ENCODE data around the gene SLC8A3.
"Not testable (repeated sequence)": the region's sequence is repeated elsewhere in the genome, so short reads cannot be mapped to it uniquely, and the experiment has no call there.

SLC8A3 gene

GRCh38 chr14:70188659-70189455, at the start of gene SLC8A3:
Gene SLC8A3, minus strand, starts transcription at chr14:70188951. Its CDS starts 20,529 bp downstream, at chr14:70168422.
- no peak for DNase-seq (ENCODE audit: low read depth in 2 of 2)

GRCh38 chr14:70237710-70238109, 49.0 kb upstream of the SLC8A3 start:
- DNase-seq (ENCODE audit: low read depth in 2 of 2): no peak

- no peak for DNase-seq (ENCODE audit: low read depth in 2 of 2)
These were observed 45.6 kb upstream of the SLC8A3 start for GRCh38 chr14:70234066-70234950.

- not testable (repeated sequence) for DNase-seq (ENCODE audit: low read depth in 2 of 2)
These were observed 43.2 kb upstream of the SLC8A3 start for GRCh38 chr14:70231756-70232544.

GRCh38 chr14:70229877-70230640, 41.3 kb upstream of the SLC8A3 start:
- DNase-seq (ENCODE audit: low read depth in 2 of 2): not testable (repeated sequence)

GRCh38 chr14:70213721-70214282, 25.1 kb upstream of the SLC8A3 start:
- DNase-seq (ENCODE audit: low read depth in 2 of 2): no peak

- no peak for DNase-seq (ENCODE audit: low read depth in 2 of 2)
These were observed 24.0 kb upstream of the SLC8A3 start for GRCh38 chr14:70212752-70213151.

GRCh38 chr14:70208380-70208779, 19.6 kb upstream of the SLC8A3 start:
- DNase-seq (ENCODE audit: low read depth in 2 of 2): no peak

- DNase-seq (ENCODE audit: low read depth in 2 of 2): no peak
These were observed 14.9 kb upstream of the SLC8A3 start for GRCh38 chr14:70203686-70204085.

- no peak for DNase-seq (ENCODE audit: low read depth in 2 of 2)
These were observed 13.2 kb upstream of the SLC8A3 start for GRCh38 chr14:70201994-70202393.

GRCh38 chr14:70193396-70193795, 4.6 kb upstream of the SLC8A3 start:
- DNase-seq (ENCODE audit: low read depth in 2 of 2): no peak

GRCh38 chr14:70192915-70193314, 4.2 kb upstream of the SLC8A3 start:
- DNase-seq (ENCODE audit: low read depth in 2 of 2): no peak

- no peak for DNase-seq (ENCODE audit: low read depth in 2 of 2)
These were observed 1.4 kb upstream of the SLC8A3 start for GRCh38 chr14:70190156-70190555.

GRCh38 chr14:70189456-70190077, 816 bp upstream of the SLC8A3 start:
- DNase-seq (ENCODE audit: low read depth in 2 of 2): no peak

GRCh38 chr14:70188322-70188658, 461 bp downstream of the SLC8A3 start:
- DNase-seq (ENCODE audit: low read depth in 2 of 2): no peak

- no peak for DNase-seq (ENCODE audit: low read depth in 2 of 2)
These were observed 1.8 kb downstream of the SLC8A3 start for GRCh38 chr14:70186900-70187451.

- no peak for DNase-seq (ENCODE audit: low read depth in 2 of 2)
These were observed 4.8 kb downstream of the SLC8A3 start for GRCh38 chr14:70183991-70184390.

- no peak for DNase-seq (ENCODE audit: low read depth in 2 of 2)
These were observed 7.5 kb downstream of the SLC8A3 start for GRCh38 chr14:70181276-70181675.

- DNase-seq (ENCODE audit: low read depth in 2 of 2): no peak
These were observed 8.0 kb downstream of the SLC8A3 start for GRCh38 chr14:70180718-70181117.
